Lung (tissue), 12 donors: ENCODE data around the gene DENND1A. TPM values are rescaled to one million over a fixed set of nuclear protein-coding genes. Genes with fewer than 3 reads are reported as not detected.

Source experiments
- ATAC-seq: fragments of 200-7000 bp; cut with Tn5 transposase; one replicate; pipeline ENCODE4 v1.9.1; 2020; ENCODE audit warnings: moderate number of reproducible peaks; ENCODE audit not compliant: insufficient read depth, low FRiP score
- DNase-seq, 3 donors: peaks; one replicate each; pipeline ENCODE4 v3.0.0-alpha.2; 2013 to 2017
- H3K27ac ChIP-seq, 2 donors: one replicate each; pipeline ENCODE4 v1.5.1; 2013; ENCODE audit warnings: mild to moderate bottlenecking in 2 of 2, moderate library complexity in 2 of 2, control low read depth in 1 of 2, inconsistent platforms in 1 of 2, low read depth in 1 of 2, low read length in 1 of 2
- H3K27me3 ChIP-seq, 3 donors: one replicate each; pipeline ENCODE4 v1.5.1; 2013; ENCODE audit warnings: low read length in 2 of 3; ENCODE audit not compliant: control insufficient read depth in 3 of 3, insufficient read depth in 3 of 3
- H3K36me3 ChIP-seq, 4 donors: one replicate each; pipeline ENCODE4 v1.5.1; 2013; ENCODE audit warnings: low read length in 4 of 4, mild to moderate bottlenecking in 1 of 4, moderate library complexity in 1 of 4; ENCODE audit not compliant: control insufficient read depth in 4 of 4, insufficient read depth in 4 of 4
- H3K4me1 ChIP-seq, 5 donors: one replicate each; pipeline ENCODE4 v1.5.1; 2013; ENCODE audit warnings: low read length in 5 of 5, mild to moderate bottlenecking in 2 of 5, moderate library complexity in 1 of 5; ENCODE audit not compliant: control insufficient read depth in 5 of 5, insufficient read depth in 5 of 5
- H3K4me3 ChIP-seq: one replicate; pipeline ENCODE4 v1.5.1; 2013; ENCODE audit warnings: mild to moderate bottlenecking, control low read depth, moderate library complexity
- H3K9ac ChIP-seq, 2 donors: one replicate each; pipeline ENCODE4 v1.5.1; 2013; ENCODE audit warnings: low read length in 2 of 2, control low read depth in 1 of 2; ENCODE audit not compliant: insufficient read depth in 1 of 2
- H3K9me3 ChIP-seq, 4 donors: one replicate each; pipeline ENCODE4 v1.5.1; 2013; ENCODE audit warnings: low read length in 3 of 4, mild to moderate bottlenecking in 1 of 4, moderate library complexity in 1 of 4; ENCODE audit not compliant: control insufficient read depth in 4 of 4, insufficient read depth in 3 of 4
- CTCF ChIP-seq: IDR thresholded peaks from 2 replicates; pipeline ENCODE4 v1.5.1; 2012; ENCODE audit warnings: mild to moderate bottlenecking; ENCODE audit errors: control extremely low read depth, extremely low read depth
- WGBS, 2 donors: extraction: QIAGEN DNeasy Blood & Tissue Kit; methylation state at CpG; one replicate each; pipeline ENCODE4 v1.1.7; 2013; 5-methylcytosine and 5-hydroxymethylcytosine counted together
- polyA plus RNA-seq, 2 donors: library from polyadenylated mRNA; stranded (reverse); fragments of 200-250 nt; gene quantifications; one replicate each; pipeline ENCODE4 v1.2.1, GENCODE V29; 2013
- total RNA-seq, 2 donors: library from RNA; depleted of rRNA in 1 of 2; stranded (reverse); fragments of >200 nt in 1 of 2; gene quantifications; one replicate each; pipeline ENCODE4 v1.2.1, GENCODE V29; 2014 to 2021
- donor health status: control.
- donor health status: control.
- donor health status: Bipolar disorder and iron deficiency.
- donor health status: healthy.
- donor health status: DM: yes; HTN: yes; CAD: no.

Gene DENND1A
- total and polyA plus RNA-seq, 4 donors: 5.7 to 29.8 (median 14.5) TPM

GRCh38 chr9:123345567-123345955, 584.4 kb downstream of the DENND1A start:
- Histone ChIP-seq H3K4me3 (no peak overlapping the region), H3K36me3 (no peaks in the 10 kb centered on the region), H3K27ac (no peak overlapping the region), H3K9me3 (no peaks in the 10 kb centered on the region), H3K4me1 (peaks cover 0 to 13% (median under 1%) of the 10 kb centered on the region in 5 donors), H3K27me3 (no peaks in the 10 kb centered on the region), H3K9ac (no peak overlapping the region)
- no peak for TF ChIP-seq CTCF
- no peak for DNase-seq
- ATAC-seq: no peak
- 62 to 65% methylated on average over 6 of the region's 6 CpGs for WGBS, 2 donors

- DNase-seq (no peak), ATAC-seq (no peak)
- no peak for TF ChIP-seq CTCF
- Histone ChIP-seq H3K4me1 (peaks cover 0 to 20% (median 6%) of the 10 kb centered on the region in 5 donors), H3K9me3 (no peaks in the 10 kb centered on the region), H3K4me3 (no peak overlapping the region), H3K27ac (no peak overlapping the region), H3K9ac (no peak overlapping the region), H3K27me3 (no peaks in the 10 kb centered on the region), H3K36me3 (no peaks in the 10 kb centered on the region)
- WGBS, 2 donors: 94 to 95% methylated on average over 9 of the region's 9 CpGs
Measured at GRCh38 chr9:123344192-123344949, 585.6 kb downstream of the DENND1A start.

- TF ChIP-seq CTCF: no peak
- 61 to 77% methylated on average over 13 of the region's 13 CpGs for WGBS, 2 donors
- no peak overlapping the region for H3K27ac ChIP-seq
- peaks cover 0 to 20% (median 6%) of the 10 kb centered on the region in 5 donors for H3K4me1 ChIP-seq
- DNase-seq: no peak
- no peak for ATAC-seq
- H3K27me3 ChIP-seq: no peaks in the 10 kb centered on the region
- no peak overlapping the region for H3K9ac ChIP-seq
- no peaks in the 10 kb centered on the region for H3K36me3 ChIP-seq
- no peak overlapping the region for H3K4me3 ChIP-seq
- no peaks in the 10 kb centered on the region for H3K9me3 ChIP-seq
Measured at GRCh38 chr9:123343443-123344191, 586.3 kb downstream of the DENND1A start.
